GM21381 (cell line): ENCODE results near the gene BDKRB2.
"Not testable (repeated sequence)": the region's sequence is repeated elsewhere in the genome, so short reads cannot be mapped to it uniquely, and the experiment has no call there.

Experiments used
- ATAC-seq: cut with Tn5 transposase; IDR thresholded peaks from one replicate; pipeline ENCODE4 v1.9.1; 2021; ENCODE audit warnings: mild to moderate bottlenecking, moderate library complexity; ENCODE audit not compliant: unreplicated experiment

Gene BDKRB2

DNA sequence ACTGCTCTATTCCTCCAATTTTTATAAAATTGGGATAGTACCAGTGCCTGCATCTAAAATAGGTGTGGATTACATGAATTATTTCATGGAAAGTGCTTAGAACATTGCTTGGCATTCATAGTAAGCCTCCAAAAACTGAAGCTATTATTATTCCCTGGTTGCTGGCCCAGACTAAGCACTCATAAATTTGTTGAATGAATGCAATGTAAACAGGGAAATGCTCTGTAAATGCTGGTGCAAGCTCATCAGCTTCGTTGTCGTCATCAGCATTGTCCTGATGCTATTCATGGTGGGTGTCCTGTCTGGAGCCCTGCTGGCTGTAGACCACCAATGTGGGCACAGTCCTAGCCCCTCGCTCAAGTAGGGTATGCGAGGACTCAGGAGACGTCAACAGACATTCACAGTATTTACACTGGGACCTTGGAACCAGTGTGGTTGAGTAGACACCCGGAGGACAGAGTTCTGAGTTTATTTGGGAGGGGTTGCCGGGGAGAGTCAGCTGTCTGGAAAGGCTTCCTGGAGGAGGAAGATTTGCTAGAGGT lies 16.5 kb downstream of the BDKRB2 start:
- ATAC-seq, result no peak

DNA sequence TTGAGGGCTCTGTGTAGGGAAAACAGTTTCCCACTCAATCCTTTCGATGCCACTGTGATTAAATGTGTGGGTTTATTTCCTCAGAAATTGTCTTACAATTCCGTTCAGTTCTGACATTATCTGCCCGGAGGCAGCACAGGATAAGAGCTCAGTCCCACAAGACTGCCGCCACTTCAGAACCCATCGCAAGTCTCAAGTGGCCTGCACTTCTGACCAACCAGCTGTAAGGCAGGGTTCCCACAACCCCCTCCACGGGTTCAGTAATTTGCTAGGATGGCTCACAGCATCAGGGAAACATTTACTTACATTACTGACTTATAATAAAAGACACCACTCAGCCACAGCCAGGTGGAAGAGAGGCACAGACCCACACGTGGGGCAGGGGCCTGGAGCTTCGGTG lies 17.2 kb downstream of the BDKRB2 start:
- no peak for ATAC-seq

- no peak for ATAC-seq
Measured at GRCh38 chr14:96224480-96225096, 19.9 kb downstream of the BDKRB2 start.

GRCh38 chr14:96225213-96225612 lies 20.6 kb downstream of the BDKRB2 start:
- no peak for ATAC-seq

- no peak for ATAC-seq
Measured at GRCh38 chr14:96225745-96226151, 21.1 kb downstream of the BDKRB2 start.

DNA sequence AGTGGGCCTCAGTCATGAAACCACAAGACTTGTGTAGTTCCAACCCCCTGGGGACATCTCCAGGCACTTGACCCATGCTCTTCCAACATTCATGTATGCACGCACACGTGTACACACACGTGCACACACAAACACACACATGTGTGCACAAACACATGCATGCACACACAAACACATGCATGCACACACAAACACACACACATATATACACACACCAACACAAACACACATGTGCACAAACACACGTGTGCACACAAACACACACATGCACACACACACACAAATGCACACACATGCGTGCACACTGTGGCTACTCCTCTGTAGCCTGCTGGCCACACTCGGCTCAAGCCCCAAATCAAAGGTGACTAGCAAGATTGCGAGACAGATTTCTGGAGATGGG lies 22.8 kb downstream of the BDKRB2 start:
- no peak for ATAC-seq

GRCh38 chr14:96229315-96229714 lies 24.7 kb downstream of the BDKRB2 start:
- ATAC-seq, result no peak

GRCh38 chr14:96231056-96231455 lies 26.4 kb downstream of the BDKRB2 start:
- no peak for ATAC-seq

DNA sequence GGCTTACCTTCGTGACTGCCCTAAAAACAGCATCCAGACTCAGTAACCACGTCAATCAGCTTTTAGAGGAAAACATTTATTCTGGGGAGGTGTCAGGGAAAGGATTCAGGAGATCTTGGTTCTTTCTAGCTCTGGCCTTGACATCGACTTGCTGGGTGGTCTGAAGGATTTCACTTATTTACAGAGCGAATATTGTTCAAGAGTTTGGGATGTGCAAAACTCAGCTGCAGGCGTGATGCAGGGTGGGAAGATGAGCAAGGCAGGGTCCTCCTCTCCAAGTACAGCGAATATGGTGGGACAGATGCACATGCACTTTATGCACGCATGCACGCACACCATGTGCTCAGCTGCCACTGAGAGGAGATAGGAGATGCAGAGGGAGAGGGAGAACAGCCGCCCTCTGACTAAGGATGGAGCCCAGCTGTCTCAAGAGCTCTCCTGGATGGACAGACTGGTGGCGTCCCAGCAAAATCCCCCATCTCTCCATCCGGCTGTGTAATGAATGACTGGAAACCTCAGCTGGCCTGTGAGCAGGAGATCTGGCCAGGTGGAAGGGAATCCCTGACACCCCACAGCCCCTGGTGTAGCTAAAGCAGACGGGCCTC lies 27.0 kb downstream of the BDKRB2 start:
- no peak for ATAC-seq

GRCh38 chr14:96232506-96232905 lies 27.9 kb downstream of the BDKRB2 start:
- no peak for ATAC-seq

DNA sequence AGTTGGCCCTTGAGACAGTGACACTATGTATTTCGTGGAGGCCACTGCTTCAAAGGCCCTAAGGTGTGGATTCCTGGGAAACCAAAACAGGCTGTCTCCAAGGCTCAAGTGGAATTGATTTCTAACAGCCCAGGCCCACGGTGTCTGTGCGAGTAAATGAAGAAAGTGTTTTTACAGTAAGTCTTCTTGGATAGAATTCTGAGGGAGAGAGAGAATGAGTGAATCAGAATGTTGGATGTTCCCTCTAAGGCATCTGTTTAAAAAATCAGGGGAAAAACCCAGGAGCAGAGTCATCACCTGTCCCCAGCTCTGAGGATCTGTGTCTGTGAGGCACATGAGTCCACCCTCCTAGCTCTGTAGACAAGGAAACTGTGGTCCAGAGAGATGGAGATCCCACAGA lies 29.0 kb downstream of the BDKRB2 start:
- no peak for ATAC-seq

GRCh38 chr14:96235426-96235825 lies 30.8 kb downstream of the BDKRB2 start:
- ATAC-seq, result no peak

- ATAC-seq, result no peak
Measured at GRCh38 chr14:96237641-96238040, 33.0 kb downstream of the BDKRB2 start.

DNA sequence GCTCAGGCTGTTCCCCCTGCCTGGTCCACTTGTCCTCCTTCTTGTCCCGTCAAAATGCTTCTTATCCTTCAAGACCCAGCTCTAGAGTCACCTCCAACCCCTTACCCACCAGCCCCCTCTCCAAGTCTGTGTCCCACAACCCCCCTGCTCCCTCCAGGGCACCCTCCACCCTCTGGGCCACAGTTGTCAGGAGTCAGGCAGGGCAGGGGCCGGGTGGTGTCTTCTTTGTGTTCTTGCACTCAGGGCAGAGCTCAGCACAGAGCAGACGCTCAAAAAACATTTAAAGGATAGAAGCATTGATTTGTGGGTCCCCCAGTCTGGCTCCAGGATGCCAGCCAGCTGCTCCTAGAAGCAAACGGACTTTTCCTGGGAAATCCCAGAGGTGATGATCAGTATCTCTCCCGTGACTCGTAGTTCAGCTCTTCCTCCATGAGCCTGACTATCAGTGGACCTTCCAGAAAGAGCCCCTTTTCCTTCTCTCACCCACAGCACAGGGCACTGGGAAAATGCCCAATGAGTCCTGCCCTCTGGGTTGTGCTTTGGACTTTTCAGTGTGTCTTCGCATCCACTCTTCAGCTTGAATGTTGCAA lies 34.1 kb downstream of the BDKRB2 start:
- no peak for ATAC-seq

DNA sequence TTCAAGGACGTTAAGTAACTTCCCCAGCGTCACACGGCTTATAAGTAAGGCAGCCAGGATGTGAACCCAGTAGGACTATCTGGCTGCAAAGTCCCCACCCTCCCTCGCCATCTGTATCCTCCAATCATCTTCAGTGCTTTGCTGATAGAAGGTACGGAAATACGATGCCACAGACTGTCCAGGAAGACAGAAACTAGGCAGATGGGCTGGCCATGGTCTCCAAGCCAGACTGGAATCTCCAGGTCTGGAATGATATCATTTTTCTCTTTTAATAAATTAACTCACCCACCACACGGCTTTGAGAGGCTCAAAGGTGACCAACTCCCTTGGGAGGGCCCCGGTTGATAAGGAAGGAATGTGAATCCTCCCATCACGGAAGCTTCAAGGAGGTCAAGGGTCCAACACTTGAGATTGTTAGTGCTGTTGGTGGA lies 35.1 kb downstream of the BDKRB2 start:
- ATAC-seq, result no peak

DNA sequence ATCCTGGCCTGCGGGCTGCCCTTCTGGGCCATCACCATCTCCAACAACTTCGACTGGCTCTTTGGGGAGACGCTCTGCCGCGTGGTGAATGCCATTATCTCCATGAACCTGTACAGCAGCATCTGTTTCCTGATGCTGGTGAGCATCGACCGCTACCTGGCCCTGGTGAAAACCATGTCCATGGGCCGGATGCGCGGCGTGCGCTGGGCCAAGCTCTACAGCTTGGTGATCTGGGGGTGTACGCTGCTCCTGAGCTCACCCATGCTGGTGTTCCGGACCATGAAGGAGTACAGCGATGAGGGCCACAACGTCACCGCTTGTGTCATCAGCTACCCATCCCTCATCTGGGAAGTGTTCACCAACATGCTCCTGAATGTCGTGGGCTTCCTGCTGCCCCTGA lies 36.0 kb downstream of the BDKRB2 start:
- no peak for ATAC-seq

DNA sequence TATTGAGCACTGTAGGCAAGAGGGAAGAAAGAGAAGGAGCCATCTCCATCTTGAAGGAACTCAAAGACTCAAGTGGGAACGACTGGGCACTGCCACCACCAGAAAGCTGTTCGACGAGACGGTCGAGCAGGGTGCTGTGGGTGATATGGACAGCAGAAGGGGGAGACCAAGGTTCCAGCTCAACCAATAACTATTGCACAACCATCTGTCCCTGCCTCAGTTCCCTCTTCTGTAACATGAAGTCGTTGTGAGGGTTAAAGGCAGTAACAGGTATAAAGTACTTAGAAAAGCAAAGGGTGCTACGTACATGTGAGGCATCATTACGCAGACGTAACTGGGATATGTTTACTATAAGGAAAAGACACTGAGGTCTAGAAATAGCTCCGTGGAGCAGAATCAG lies 37.5 kb downstream of the BDKRB2 start:
- no peak for ATAC-seq

GRCh38 chr14:96243785-96244184 lies 39.1 kb downstream of the BDKRB2 start:
- no peak for ATAC-seq

- not testable (repeated sequence) for ATAC-seq
Measured at GRCh38 chr14:96245074-96245473, 40.4 kb downstream of the BDKRB2 start.

GRCh38 chr14:96245710-96246538 lies 41.3 kb downstream of the BDKRB2 start:
- no peak for ATAC-seq

DNA sequence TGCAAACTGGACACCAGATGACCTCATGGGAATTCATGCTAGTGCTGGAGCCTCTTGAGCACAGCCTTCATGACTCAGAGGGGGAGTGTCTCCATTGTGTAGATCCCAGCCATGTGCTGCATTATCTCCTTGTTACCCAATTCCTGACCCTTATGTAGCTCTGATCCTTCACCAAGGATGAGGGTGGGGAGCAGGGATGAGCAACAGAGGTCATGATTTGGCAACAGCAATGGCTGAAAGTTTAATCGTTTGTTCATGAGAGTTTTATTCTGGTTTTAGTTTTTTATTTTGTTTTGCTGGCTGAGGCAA lies 41.9 kb downstream of the BDKRB2 start:
- ATAC-seq, result no peak

DNA sequence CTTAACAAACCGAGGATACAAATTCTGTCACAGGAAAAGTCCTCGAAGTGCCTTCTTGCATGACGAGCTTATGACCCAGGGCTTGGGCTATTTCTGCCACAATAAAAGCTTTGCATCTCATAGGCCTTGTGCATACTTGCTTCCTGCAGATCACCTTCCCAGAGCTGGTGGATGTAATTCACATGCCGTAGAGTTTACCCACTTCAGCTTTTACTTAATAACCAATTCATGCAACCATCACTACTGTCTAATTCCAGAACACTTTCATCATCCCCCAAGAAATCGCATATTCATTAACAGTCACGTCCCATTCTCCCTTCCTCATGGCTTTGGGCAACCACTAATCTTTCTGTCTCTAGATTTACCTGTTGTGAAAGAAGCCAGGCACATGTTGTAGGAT lies 42.4 kb downstream of the BDKRB2 start:
- no peak for ATAC-seq
